ENCODE results near the gene MAPT.
A peak's percentile ranks its signal among the peaks of the same experiment; 100 is the strongest.
"Not testable (repeated sequence)": the region's sequence is repeated elsewhere in the genome, so short reads cannot be mapped to it uniquely, and the experiment has no call there.

MAPT gene

DNA sequence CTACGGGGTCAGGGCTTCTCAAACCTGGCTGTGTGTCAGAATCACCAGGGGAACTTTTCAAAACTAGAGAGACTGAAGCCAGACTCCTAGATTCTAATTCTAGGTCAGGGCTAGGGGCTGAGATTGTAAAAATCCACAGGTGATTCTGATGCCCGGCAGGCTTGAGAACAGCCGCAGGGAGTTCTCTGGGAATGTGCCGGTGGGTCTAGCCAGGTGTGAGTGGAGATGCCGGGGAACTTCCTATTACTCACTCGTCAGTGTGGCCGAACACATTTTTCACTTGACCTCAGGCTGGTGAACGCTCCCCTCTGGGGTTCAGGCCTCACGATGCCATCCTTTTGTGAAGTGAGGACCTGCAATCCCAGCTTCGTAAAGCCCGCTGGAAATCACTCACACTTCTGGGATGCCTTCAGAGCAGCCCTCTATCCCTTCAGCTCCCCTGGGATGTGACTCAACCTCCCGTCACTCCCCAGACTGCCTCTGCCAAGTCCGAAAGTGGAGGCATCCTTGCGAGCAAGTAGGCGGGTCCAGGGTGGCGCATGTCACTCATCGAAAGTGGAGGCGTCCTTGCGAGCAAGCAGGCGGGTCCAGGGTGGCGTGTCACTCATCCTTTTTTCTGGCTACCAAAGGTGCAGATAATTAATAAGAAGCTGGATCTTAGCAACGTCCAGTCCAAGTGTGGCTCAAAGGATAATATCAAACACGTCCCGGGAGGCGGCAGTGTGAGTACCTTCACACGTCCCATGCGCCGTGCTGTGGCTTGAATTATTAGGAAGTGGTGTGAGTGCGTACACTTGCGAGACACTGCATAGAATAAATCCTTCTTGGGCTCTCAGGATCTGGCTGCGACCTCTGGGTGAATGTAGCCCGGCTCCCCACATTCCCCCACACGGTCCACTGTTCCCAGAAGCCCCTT lies 115.6 kb downstream of the MAPT start:
- DNase-seq (ENCODE audit: low read depth): peak; percentile 24

DNA sequence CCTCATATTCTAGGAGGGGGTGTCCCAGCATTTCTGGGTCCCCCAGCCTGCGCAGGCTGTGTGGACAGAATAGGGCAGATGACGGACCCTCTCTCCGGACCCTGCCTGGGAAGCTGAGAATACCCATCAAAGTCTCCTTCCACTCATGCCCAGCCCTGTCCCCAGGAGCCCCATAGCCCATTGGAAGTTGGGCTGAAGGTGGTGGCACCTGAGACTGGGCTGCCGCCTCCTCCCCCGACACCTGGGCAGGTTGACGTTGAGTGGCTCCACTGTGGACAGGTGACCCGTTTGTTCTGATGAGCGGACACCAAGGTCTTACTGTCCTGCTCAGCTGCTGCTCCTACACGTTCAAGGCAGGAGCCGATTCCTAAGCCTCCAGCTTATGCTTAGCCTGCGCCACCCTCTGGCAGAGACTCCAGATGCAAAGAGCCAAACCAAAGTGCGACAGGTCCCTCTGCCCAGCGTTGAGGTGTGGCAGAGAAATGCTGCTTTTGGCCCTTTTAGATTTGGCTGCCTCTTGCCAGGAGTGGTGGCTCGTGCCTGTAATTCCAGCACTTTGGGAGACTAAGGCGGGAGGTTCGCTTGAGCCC lies 116.3 kb downstream of the MAPT start:
- no peak for DNase-seq (ENCODE audit: low read depth)

DNA sequence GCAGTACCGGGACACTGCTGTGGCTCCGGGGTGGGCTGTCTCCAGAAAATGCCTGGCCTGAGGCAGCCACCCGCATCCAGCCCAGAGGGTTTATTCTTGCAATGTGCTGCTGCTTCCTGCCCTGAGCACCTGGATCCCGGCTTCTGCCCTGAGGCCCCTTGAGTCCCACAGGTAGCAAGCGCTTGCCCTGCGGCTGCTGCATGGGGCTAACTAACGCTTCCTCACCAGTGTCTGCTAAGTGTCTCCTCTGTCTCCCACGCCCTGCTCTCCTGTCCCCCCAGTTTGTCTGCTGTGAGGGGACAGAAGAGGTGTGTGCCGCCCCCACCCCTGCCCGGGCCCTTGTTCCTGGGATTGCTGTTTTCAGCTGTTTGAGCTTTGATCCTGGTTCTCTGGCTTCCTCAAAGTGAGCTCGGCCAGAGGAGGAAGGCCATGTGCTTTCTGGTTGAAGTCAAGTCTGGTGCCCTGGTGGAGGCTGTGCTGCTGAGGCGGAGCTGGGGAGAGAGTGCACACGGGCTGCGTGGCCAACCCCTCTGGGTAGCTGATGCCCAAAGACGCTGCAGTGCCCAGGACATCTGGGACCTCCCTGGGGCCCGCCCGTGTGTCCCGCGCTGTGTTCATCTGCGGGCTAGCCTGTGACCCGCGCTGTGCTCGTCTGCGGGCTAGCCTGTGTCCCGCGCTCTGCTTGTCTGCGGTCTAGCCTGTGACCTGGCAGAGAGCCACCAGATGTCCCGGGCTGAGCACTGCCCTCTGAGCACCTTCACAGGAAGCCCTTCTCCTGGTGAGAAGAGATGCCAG lies 117.6 kb downstream of the MAPT start:
- DNase-seq (ENCODE audit: low read depth): no peak

DNA sequence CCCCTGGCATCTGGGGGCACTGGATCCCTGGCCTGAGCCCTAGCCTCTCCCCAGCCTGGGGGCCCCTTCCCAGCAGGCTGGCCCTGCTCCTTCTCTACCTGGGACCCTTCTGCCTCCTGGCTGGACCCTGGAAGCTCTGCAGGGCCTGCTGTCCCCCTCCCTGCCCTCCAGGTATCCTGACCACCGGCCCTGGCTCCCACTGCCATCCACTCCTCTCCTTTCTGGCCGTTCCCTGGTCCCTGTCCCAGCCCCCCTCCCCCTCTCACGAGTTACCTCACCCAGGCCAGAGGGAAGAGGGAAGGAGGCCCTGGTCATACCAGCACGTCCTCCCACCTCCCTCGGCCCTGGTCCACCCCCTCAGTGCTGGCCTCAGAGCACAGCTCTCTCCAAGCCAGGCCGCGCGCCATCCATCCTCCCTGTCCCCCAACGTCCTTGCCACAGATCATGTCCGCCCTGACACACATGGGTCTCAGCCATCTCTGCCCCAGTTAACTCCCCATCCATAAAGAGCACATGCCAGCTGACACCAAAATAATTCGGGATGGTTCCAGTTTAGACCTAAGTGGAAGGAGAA lies 118.2 kb downstream of the MAPT start:
- no peak for DNase-seq (ENCODE audit: low read depth)

DNA sequence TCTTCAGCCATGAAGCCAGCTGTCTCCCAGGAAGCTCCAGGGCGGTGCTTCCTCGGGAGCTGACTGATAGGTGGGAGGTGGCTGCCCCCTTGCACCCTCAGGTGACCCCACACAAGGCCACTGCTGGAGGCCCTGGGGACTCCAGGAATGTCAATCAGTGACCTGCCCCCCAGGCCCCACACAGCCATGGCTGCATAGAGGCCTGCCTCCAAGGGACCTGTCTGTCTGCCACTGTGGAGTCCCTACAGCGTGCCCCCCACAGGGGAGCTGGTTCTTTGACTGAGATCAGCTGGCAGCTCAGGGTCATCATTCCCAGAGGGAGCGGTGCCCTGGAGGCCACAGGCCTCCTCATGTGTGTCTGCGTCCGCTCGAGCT lies 118.8 kb downstream of the MAPT start:
- DNase-seq (ENCODE audit: low read depth): no peak

DNA sequence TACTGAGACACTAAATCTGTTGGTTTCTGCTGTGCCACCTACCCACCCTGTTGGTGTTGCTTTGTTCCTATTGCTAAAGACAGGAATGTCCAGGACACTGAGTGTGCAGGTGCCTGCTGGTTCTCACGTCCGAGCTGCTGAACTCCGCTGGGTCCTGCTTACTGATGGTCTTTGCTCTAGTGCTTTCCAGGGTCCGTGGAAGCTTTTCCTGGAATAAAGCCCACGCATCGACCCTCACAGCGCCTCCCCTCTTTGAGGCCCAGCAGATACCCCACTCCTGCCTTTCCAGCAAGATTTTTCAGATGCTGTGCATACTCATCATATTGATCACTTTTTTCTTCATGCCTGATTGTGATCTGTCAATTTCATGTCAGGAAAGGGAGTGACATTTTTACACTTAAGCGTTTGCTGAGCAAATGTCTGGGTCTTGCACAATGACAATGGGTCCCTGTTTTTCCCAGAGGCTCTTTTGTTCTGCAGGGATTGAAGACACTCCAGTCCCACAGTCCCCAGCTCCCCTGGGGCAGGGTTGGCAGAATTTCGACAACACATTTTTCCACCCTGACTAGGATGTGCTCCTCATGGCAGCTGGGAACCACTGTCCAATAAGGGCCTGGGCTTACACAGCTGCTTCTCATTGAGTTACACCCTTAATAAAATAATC lies 119.3 kb downstream of the MAPT start:
- peak; percentile 90 for DNase-seq (ENCODE audit: low read depth)

DNA sequence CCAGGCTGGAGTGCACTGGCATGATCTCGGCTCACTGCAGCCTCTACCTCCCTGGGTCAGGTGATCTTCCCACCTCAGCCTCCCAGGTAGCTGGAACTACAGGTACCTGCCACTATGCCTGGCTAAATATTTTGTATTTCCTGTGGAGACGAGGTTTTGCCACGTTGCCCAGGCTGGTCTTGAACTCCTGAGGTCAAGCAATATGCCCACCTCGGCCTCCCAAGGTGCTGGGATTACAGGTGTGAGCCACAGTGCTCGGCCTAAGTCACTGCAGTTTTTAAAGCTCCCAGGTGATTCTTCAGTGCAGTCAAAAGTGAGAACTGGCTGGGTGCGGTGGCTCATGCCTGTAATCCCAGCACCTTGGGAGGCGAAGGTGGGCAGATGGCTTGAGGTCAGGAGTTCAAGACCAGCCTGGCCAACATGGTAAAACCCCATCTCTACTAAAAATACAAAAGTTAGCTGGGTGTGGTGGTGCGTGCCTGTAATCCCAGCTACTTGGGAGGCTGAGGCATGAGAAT lies 125.1 kb downstream of the MAPT start:
- DNase-seq (ENCODE audit: low read depth): not testable (repeated sequence)

DNA sequence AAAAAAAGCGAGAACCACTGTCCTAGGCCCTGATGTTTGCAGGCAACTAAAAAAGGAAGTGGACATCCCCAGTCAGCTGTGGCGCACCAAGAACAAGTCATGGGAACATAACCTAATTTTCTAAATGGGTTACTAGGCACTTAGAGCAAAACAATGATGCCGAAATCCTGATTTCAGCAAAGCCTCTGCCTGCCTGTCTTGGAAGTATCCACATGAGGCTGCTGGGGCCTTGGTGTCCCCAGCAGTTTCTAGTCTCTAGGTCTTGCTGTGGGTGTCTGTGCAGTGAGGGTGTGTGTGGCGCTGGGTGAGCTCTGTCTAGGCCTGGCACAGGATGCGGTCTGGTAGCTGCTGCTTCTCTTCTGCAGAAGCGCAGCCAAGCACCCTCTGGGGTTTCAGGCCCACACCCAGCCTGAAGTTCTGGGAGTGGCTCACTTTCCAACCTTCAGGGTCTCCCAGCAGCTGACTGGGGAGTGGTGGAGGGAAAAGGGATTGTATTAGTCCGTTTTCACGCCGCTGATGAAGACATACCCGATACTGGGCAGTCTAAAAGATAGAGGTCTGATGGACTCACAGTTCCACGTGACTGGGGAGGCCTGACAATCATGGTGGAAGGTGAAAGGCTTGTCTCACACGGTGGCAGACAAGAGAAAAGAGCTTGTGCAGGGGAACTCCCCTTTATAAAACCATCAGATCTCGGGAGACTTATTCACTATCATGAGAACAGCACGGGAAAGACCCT lies 125.8 kb downstream of the MAPT start:
- DNase-seq (ENCODE audit: low read depth): no peak

DNA sequence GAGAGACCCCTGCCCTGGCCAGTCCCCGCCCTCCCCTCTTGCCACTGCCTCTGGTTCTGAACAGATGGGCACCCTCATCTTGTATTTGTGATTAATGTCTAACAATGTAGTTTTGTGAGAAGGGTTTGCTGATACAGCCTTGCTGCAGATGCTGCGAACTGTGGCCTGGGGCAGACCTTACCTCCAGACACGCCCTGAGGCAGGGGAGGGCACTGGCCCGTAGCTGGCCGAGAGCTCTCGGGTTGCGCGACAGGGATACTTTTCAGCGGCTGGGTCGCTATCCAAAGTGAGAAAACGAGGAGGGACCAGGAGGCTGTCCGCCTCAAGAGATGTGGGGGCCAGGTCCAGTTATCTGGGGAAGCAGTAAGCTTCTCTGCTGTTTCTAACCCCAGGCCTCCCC lies 126.6 kb downstream of the MAPT start:
- DNase-seq (ENCODE audit: low read depth): no peak

DNA sequence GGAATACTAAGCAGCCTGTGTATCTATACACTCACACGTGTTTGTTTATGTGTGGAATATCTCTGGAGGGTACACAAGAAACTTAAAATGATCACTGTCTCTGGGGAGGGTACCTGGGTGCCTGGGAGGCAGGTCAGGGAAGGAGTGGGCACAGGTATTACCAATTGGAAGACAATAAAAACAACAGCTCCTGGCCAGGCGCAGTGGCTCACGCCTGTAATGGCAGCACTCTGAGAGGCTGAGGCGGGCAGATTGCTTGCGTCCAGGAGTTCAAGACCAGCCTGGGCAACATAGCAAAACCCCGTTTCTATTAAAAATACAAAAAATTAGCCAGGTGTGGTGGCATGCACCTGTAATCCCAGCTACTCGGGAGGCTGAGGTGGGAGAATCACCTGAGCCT lies 129.0 kb downstream of the MAPT start:
- not testable (repeated sequence) for DNase-seq (ENCODE audit: low read depth)

DNA sequence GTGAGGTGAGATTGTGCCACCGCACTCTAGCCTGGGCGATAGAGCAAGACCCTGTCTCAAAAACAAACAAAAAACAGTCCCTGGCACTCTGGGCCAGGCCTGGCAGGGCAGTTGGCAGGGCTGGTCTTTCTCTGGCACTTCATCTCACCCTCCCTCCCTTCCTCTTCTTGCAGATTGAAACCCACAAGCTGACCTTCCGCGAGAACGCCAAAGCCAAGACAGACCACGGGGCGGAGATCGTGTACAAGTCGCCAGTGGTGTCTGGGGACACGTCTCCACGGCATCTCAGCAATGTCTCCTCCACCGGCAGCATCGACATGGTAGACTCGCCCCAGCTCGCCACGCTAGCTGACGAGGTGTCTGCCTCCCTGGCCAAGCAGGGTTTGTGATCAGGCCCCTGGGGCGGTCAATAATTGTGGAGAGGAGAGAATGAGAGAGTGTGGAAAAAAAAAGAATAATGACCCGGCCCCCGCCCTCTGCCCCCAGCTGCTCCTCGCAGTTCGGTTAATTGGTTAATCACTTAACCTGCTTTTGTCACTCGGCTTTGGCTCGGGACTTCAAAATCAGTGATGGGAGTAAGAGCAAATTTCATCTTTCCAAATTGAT lies 129.5 kb downstream of the MAPT start:
- DNase-seq (ENCODE audit: low read depth): no peak

DNA sequence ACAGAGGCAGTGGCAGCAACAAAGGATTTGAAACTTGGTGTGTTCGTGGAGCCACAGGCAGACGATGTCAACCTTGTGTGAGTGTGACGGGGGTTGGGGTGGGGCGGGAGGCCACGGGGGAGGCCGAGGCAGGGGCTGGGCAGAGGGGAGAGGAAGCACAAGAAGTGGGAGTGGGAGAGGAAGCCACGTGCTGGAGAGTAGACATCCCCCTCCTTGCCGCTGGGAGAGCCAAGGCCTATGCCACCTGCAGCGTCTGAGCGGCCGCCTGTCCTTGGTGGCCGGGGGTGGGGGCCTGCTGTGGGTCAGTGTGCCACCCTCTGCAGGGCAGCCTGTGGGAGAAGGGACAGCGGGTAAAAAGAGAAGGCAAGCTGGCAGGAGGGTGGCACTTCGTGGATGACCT lies 130.2 kb downstream of the MAPT start:
- no peak for DNase-seq (ENCODE audit: low read depth)

DNA sequence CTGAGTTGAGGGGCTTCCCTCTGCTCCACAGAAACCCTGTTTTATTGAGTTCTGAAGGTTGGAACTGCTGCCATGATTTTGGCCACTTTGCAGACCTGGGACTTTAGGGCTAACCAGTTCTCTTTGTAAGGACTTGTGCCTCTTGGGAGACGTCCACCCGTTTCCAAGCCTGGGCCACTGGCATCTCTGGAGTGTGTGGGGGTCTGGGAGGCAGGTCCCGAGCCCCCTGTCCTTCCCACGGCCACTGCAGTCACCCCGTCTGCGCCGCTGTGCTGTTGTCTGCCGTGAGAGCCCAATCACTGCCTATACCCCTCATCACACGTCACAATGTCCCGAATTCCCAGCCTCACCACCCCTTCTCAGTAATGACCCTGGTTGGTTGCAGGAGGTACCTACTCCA lies 130.7 kb downstream of the MAPT start:
- DNase-seq (ENCODE audit: low read depth): no peak

DNA sequence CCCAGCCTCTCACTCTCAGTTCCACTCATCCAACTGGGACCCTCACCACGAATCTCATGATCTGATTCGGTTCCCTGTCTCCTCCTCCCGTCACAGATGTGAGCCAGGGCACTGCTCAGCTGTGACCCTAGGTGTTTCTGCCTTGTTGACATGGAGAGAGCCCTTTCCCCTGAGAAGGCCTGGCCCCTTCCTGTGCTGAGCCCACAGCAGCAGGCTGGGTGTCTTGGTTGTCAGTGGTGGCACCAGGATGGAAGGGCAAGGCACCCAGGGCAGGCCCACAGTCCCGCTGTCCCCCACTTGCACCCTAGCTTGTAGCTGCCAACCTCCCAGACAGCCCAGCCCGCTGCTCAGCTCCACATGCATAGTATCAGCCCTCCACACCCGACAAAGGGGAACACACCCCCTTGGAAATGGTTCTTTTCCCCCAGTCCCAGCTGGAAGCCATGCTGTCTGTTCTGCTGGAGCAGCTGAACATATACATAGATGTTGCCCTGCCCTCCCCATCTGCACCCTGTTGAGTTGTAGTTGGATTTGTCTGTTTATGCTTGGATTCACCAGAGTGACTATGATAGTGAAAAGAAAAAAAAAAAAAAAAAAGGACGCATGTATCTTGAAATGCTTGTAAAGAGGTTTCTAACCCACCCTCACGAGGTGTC lies 131.3 kb downstream of the MAPT start:
- DNase-seq (ENCODE audit: low read depth): no peak

DNA sequence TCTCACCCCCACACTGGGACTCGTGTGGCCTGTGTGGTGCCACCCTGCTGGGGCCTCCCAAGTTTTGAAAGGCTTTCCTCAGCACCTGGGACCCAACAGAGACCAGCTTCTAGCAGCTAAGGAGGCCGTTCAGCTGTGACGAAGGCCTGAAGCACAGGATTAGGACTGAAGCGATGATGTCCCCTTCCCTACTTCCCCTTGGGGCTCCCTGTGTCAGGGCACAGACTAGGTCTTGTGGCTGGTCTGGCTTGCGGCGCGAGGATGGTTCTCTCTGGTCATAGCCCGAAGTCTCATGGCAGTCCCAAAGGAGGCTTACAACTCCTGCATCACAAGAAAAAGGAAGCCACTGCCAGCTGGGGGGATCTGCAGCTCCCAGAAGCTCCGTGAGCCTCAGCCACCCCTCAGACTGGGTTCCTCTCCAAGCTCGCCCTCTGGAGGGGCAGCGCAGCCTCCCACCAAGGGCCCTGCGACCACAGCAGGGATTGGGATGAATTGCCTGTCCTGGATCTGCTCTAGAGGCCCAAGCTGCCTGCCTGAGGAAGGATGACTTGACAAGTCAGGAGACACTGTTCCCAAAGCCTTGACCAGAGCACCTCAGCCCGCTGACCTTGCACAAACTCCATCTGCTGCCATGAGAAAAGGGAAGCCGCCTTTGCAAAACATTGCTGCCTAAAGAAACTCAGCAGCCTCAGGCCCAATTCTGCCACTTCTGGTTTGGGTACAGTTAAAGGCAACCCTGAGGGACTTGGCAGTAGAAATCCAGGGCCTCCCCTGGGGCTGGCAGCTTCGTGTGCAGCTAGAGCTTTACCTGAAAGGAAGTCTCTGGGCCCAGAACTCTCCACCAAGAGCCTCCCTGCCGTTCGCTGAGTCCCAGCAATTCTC lies 132.1 kb downstream of the MAPT start:
- no peak for DNase-seq (ENCODE audit: low read depth)

DNA sequence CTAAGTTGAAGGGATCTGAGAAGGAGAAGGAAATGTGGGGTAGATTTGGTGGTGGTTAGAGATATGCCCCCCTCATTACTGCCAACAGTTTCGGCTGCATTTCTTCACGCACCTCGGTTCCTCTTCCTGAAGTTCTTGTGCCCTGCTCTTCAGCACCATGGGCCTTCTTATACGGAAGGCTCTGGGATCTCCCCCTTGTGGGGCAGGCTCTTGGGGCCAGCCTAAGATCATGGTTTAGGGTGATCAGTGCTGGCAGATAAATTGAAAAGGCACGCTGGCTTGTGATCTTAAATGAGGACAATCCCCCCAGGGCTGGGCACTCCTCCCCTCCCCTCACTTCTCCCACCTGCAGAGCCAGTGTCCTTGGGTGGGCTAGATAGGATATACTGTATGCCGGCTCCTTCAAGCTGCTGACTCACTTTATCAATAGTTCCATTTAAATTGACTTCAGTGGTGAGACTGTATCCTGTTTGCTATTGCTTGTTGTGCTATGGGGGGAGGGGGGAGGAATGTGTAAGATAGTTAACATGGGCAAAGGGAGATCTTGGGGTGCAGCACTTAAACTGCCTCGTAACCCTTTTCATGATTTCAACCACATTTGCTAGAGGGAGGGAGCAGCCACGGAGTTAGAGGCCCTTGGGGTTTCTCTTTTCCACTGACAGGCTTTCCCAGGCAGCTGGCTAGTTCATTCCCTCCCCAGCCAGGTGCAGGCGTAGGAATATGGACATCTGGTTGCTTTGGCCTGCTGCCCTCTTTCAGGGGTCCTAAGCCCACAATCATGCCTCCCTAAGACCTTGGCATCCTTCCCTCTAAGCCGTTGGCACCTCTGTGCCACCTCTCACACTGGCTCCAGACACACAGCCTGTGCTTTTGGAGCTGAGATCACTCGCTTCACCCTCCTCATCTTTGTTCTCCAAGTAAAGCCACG lies 133.0 kb downstream of the MAPT start:
- no peak for DNase-seq (ENCODE audit: low read depth)

DNA sequence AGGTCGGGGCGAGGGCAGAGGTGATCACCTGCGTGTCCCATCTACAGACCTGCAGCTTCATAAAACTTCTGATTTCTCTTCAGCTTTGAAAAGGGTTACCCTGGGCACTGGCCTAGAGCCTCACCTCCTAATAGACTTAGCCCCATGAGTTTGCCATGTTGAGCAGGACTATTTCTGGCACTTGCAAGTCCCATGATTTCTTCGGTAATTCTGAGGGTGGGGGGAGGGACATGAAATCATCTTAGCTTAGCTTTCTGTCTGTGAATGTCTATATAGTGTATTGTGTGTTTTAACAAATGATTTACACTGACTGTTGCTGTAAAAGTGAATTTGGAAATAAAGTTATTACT lies 133.6 kb downstream of the MAPT start:
- no peak for DNase-seq (ENCODE audit: low read depth)

DNA sequence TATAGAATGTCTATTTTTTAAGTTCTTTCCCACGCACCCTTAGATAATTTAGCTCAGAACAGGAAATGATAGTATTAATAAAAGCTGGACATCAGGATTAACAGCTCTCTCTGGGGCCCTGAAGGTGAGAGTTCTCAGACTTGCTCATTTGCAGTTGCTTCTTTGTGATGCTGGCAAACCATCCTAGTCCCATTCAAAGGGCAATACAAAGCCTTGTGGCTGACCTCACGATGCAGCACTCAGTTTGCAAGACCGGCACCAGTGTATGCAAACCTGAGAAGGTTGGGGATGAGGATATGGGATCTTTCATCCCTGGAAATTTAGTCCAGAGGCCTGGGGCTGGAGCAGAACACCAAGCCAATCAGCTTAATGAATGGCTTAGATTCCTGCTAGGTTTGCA lies 134.0 kb downstream of the MAPT start:
- no peak for DNase-seq (ENCODE audit: low read depth)

Data from EH (cell line).